Femur (tissue), 1 donor: ENCODE data around the gene ZNF462.

Experiments used
- DNase-seq: peaks from one replicate; pipeline ENCODE4 v3.0.0-alpha.2; 2017

ZNF462 gene

DNA sequence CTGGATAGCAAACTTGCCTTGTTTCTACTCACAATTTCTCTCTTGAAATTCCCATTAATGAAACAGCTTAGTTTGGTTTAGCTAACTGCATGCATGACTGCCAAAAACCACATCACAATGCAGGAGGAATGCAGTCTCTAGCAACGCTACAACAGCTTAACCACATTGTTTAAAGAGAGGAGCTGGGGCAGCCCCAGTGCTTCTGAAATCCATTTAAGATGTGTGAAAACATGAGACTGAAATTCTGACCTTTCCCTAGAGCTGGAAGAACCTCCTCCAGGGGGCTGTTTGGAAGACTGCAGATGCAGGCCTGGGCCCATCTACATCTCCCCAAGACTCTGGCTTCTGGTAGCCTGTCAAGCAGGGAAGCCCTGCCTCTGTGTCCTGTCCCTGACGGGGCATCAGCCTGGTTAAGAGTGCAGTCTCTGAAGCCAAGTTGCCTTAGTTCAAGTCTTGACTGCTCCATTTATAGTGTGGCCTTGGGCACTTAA is 157.1 kb downstream of the ZNF462 start:
- DNase-seq, result peak; percentile 79

GRCh38 chr9:107024193-107024592 is 161.2 kb downstream of the ZNF462 start:
- no peak for DNase-seq

DNA sequence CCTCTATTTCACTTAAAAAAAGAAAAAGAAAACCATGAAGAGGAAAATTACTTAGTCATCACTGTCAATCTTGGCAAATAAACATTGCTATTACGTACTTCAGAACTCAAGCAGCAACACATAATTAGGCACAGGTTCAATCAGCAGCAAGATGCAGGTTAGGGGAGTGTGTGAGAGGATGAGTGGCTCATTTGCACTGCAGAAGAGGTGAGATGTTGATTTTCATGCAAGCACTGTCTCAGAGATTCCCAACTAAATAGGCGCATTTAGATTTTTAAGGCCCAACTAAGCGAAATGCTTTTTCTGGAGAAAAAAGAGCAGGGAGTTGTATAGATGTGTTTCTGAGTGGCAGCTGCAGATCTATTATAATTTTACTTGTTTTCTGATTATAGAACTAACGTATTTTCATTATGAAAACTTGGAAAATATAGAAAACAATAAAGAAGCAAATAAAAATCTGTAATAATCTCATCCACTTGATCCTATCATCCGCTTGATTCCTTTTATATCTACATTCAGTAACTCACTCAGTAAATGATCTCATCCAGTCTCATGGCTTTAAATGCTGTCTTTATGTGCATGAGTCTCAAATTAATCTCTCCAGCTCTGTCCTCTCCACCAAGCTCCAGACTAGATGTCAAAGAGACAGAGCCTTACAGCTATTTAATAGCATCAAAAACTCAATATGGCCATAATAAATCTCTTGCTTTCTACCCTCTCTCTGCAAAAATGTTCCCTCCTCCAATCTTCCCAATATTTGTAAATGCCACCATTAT is 162.5 kb downstream of the ZNF462 start:
- DNase-seq, result no peak

GRCh38 chr9:107029146-107029545 is 166.2 kb downstream of the ZNF462 start:
- no peak for DNase-seq

- DNase-seq, result no peak
Measured at GRCh38 chr9:107033966-107034365, 171.0 kb downstream of the ZNF462 start.

- no peak for DNase-seq
Measured at GRCh38 chr9:107034831-107035230, 171.9 kb downstream of the ZNF462 start.

- no peak for DNase-seq
Measured at GRCh38 chr9:107036367-107036766, 173.4 kb downstream of the ZNF462 start.

DNA sequence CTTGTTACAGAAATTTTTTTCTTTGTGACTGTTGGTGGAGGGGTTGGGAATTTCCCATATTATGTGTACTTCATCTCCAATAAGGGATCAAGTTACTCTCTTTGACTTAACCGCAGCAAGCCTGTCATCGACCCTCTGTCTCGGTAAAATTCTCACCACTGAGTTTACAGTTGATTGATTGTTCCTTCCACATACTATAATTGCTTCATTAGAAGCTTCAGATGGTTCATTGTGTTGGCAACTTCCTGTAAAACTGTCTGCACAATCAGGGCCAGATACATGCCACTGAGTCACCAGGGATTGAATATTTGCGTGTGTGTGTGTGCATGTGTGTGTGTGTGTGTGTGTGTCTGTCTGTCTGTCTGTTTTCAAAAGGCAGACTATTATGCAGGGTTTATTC is 176.6 kb downstream of the ZNF462 start:
- no peak for DNase-seq

DNA sequence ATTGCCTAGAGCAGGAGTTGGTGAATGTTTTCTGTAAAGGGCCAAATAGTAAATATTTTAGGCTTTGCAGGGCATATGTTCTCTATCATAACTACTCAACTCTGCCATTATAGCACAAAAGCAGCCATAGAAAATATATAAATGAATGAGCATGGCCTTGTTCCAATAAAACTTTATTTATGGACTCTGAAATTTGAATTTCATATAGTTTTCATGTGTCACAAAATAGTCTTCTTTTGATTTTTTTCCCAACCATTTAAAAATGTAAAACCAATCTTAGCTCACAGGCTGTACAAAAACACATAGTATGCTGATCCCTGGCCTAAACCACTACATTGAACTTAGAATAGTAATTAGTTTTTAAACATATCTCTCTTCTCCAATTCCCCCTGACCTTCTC is 179.6 kb downstream of the ZNF462 start:
- no peak for DNase-seq

GRCh38 chr9:107043886-107044285 is 180.9 kb downstream of the ZNF462 start:
- no peak for DNase-seq

GRCh38 chr9:107044872-107045271 is 181.9 kb downstream of the ZNF462 start:
- no peak for DNase-seq

GRCh38 chr9:107046692-107047091 is 183.7 kb downstream of the ZNF462 start:
- DNase-seq, result no peak

GRCh38 chr9:107049046-107049802 is 186.3 kb downstream of the ZNF462 start:
- DNase-seq, result no peak

- no peak for DNase-seq
Measured at GRCh38 chr9:107049803-107050184, 186.8 kb downstream of the ZNF462 start.

- no peak for DNase-seq
Measured at GRCh38 chr9:107051392-107051791, 188.4 kb downstream of the ZNF462 start.

- no peak for DNase-seq
Measured at GRCh38 chr9:107054146-107054545, 191.2 kb downstream of the ZNF462 start.

DNA sequence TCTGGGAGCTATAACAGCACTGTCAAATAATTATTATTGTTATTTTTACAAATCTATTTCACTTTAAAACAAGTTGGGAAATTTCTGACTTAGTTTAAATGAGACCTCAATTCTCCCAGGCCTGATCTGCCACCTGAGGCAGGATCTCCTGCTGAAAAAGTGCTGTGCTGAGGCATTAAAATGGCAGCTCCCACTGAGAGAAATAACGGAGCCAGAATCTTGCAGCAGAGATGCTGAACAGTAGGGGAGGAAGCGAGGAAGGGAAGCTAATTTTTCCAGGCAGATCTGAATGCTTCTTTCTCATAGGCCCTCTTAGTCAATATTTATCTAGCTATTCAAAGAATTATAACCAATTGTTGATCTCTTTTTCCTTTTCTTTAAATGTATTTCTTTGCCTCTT is 196.3 kb downstream of the ZNF462 start:
- no peak for DNase-seq

DNA sequence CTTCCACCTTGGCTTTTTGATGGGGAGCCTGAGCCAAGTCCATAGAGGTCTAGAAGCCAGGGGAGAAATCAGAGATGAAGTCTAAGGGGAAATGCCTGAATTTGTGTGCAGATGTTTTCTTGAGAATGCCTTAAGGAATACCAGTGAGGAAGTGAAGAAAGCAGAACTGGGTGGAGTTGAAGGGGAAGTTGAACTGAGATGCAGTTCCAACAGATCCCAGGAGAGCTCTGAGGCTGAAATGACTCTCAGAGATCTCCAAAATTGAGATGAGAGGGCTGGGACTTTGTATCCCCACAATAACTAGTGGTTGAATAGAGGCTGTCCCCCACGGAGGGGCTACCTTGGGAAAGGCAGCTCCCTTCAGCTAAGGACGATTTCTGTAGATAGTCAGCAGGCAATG is 197.1 kb downstream of the ZNF462 start:
- DNase-seq, result no peak
